ENCODE measurements around the gene CUZD1. TPM values are rescaled to one million over a fixed set of nuclear protein-coding genes. Genes with fewer than 3 reads are reported as not detected.

The CUZD1 gene
- total RNA-seq = 0.08 and 0.13 TPM in 2 replicates

GRCh38 chr10:122845783-122846332 lies at the start of gene CUZD1:
CUZD1 (minus strand) TSS chr10:122845857; CDS start chr10:122845843, 14 bp downstream.

DNA sequence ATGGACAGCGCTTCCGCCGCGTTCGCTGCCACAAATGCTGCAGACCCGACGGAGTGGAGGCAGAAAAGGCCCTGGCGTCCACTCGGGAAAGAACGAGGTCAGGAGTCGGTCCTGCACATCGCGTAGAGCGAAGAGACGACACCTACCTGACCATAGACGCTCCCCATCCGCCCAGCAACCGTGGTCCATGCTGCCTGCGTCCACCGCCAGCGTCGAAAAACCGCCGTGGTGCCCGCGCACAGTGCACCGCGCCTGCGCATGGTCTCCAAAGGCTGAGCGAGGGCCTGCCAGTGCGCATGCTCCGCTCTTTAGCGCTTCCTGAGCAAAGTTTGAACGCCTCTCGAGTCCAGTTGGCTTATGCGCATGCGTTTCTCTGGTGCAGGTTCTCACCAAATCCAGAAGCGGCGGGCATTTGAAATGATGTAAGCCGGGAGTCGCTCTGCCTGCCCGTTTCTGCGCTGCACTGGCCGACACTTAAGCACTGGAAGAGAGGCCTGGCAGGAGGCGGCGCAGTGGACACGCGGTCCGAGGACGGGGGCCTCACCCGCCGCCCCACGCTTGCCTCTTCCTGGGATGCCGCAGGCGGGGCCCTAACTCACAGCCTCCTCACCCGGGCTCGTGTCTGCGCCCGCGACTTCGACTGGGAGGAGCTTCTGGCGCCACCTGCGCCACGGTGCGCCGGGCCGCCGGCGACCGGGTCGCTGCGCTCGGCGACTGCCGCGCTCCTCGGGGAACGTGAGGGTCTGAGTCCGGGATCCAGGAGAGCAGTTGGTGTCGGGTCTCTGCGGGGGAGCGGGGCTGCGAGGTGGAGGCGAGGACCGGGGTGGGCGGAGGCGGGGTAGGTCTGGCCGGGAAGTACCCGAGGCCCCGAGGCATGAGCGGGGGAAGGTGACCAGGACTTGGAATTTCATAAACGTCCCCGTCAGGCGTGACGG lies 33.9 kb upstream of the CUZD1 start, which contains the start of gene FAM24B:
TSS of gene FAM24B (minus strand) at position 243 of the 935 bp plus-strand sequence. CDS start 29,066 bp downstream, outside the sequence.

Other genes with a start within 250 kb of the CUZD1 start
- gene C10orf120, start 146.0 kb downstream of the CUZD1 start, total RNA-seq = not detected in 2 replicates
- gene FAM24B, start 33.7 kb upstream of the CUZD1 start, total RNA-seq = 2.2 and 2.8 TPM in 2 replicates
- gene FAM24A, start 64.8 kb upstream of the CUZD1 start, total RNA-seq = not detected in 2 replicates
- gene C10orf88, start 108.4 kb upstream of the CUZD1 start, total RNA-seq = 5.1 and 6.1 TPM in 2 replicates
- gene PSTK, start 134.5 kb upstream of the CUZD1 start, total RNA-seq = 4.9 and 5.7 TPM in 2 replicates
- gene IKZF5, start 162.9 kb upstream of the CUZD1 start, total RNA-seq = 1.9 and 7.7 TPM in 2 replicates
- 2.8 and 6.1 TPM in 2 replicates for gene ACADSB, start 163.1 kb upstream of the CUZD1 start, total RNA-seq